K562 (cell line): ENCODE results near the gene PAQR4. TPM values are rescaled to one million over a fixed set of nuclear protein-coding genes. Genes with fewer than 3 reads are reported as not detected.

Experiments
- ASH1L ChIP-seq: fragments of 450-650 bp; IDR thresholded peaks from 2 replicates; pipeline ENCODE4 v1.6.1; 2018; ENCODE audit warnings: borderline replicate concordance, mild to moderate bottlenecking, low read depth; ENCODE audit not compliant: partially characterized antibody
- ATF1 ChIP-seq, 2 experiments: fragments of 450-650 bp in 1 of 2; IDR thresholded peaks; 2 replicates each; pipeline ENCODE4 v1.6.1; 2016; ENCODE audit warnings: missing compliant biosample characterization in 1 of 2, missing genetic modification characterization in 1 of 2
- BACH1 ChIP-seq: fragments of 200-800 bp; sonication (Bioruptor generic); IDR thresholded peaks from 2 replicates; pipeline ENCODE4 v1.6.1; 2016; ENCODE audit warnings: missing genetic modification characterization, missing compliant biosample characterization
- CBX5 ChIP-seq: IDR thresholded peaks from 2 replicates; pipeline ENCODE4 v1.6.1; 2014; ENCODE audit warnings: low read depth, borderline replicate concordance
- CHAMP1 ChIP-seq: fragments of 450-650 bp; IDR thresholded peaks from 2 replicates; pipeline ENCODE4 v1.6.1; 2016; ENCODE audit warnings: mild to moderate bottlenecking
- COPS2 ChIP-seq: fragments of 450-650 bp; conservative IDR thresholded peaks from 2 replicates; pipeline ENCODE4 v1.6.1; 2016; ENCODE audit warnings: mild to moderate bottlenecking, moderate library complexity
- ETV6 ChIP-seq, 3 experiments: fragments of 150-350 bp in 1 of 3; sonication (generic) in 1 of 3; formaldehyde crosslinking in 1 of 3; IDR thresholded peaks; 2 replicates each; pipeline versions ENCODE4 v1.6.1 to v1.8.0; 2014 to 2022; ENCODE audit warnings: borderline replicate concordance in 2 of 3, low read depth in 2 of 3, antibody characterized with exemption in 1 of 3, low read length in 1 of 3, mild to moderate bottlenecking in 1 of 3, missing genetic modification reagents in 1 of 3
- KHSRP ChIP-seq: fragments of 450-650 bp; IDR thresholded peaks from 2 replicates; pipeline ENCODE4 v1.6.1; 2017
- MTA1 ChIP-seq: fragments of 450-650 bp; IDR thresholded peaks from 2 replicates; pipeline ENCODE4 v1.6.1; 2017; ENCODE audit warnings: borderline replicate concordance
- MXI1 ChIP-seq: IDR thresholded peaks from 2 replicates; pipeline ENCODE4 v1.6.1; 2011; ENCODE audit warnings: low read depth, mild to moderate bottlenecking, improper control_type of control experiment, low read length
- NBN ChIP-seq: fragments of 450-650 bp; IDR thresholded peaks from 2 replicates; pipeline ENCODE4 v1.6.1; 2016; ENCODE audit warnings: low read depth, mild to moderate bottlenecking
- PHF20 ChIP-seq: fragments of 450-650 bp; IDR thresholded peaks from 2 replicates; pipeline ENCODE4 v1.6.1; 2018; ENCODE audit not compliant: partially characterized antibody
- POLR2H ChIP-seq: IDR thresholded peaks from 2 replicates; pipeline ENCODE4 v1.6.1; 2016; ENCODE audit warnings: missing genetic modification characterization, low read depth, mild to moderate bottlenecking, control low read depth, missing compliant biosample characterization, moderate library complexity
- TGIF2 ChIP-seq: sonication (generic); formaldehyde crosslinking; IDR thresholded peaks from 2 replicates; pipeline ENCODE4 v1.8.1; 2022; ENCODE audit warnings: mild to moderate bottlenecking, missing genetic modification reagents, moderate library complexity
- ZBTB1 ChIP-seq: sonication (generic); formaldehyde crosslinking; IDR thresholded peaks from 2 replicates; pipeline ENCODE4 v1.8.1; 2023; ENCODE audit warnings: missing genetic modification reagents, low read depth, mild to moderate bottlenecking, borderline replicate concordance
- ZFP91 ChIP-seq: sonication (generic); formaldehyde crosslinking; IDR thresholded peaks from 2 replicates; pipeline ENCODE4 v1.8.0; 2022; ENCODE audit warnings: mild to moderate bottlenecking, missing genetic modification reagents
- ZNF282 ChIP-seq: sonication (generic); formaldehyde crosslinking; IDR thresholded peaks from 2 replicates; pipeline ENCODE4 v1.8.1; 2023; ENCODE audit warnings: missing genetic modification reagents
- ZNF583 ChIP-seq: fragments of 250-450 bp; sonication (Bioruptor Pico); IDR thresholded peaks from 2 replicates; pipeline ENCODE4 v1.4.0; 2020
- ZNF592 ChIP-seq: fragments of 450-650 bp; IDR thresholded peaks from 2 replicates; pipeline ENCODE4 v1.6.1; 2017; ENCODE audit warnings: antibody characterized with exemption, mild to moderate bottlenecking
- ZNF766 ChIP-seq: fragments of 200-800 bp; sonication (Bioruptor generic); conservative IDR thresholded peaks from 2 replicates; pipeline ENCODE4 v1.6.1; 2016; ENCODE audit warnings: missing genetic modification characterization, missing compliant biosample characterization
- ZNF785 ChIP-seq: fragments of 250-450 bp; sonication (Bioruptor Pico); IDR thresholded peaks from 2 replicates; pipeline ENCODE4 v1.4.0; 2020; ENCODE audit warnings: mild to moderate bottlenecking
- ZSCAN29 ChIP-seq: fragments of 450-650 bp; IDR thresholded peaks from 2 replicates; pipeline ENCODE4 v1.6.1; 2017
- polyA plus RNA-seq, 8 experiments: library from polyadenylated mRNA; depleted of rRNA in 4 of 8; stranded (reverse) in 5 of 8; unstranded in 3 of 8; fragments of >200 nt; fragmentation: Nextera tagmentation in 2 of 8; fragmentation: Illumina TruSeq in 1 of 8; extraction: Ambion mirVana in 2 of 8; extraction: Trizol in 1 of 8; gene quantifications; 2 replicates each; pipeline versions ENCODE4 v1.2.1 to v1.2.3, GENCODE V29; 2011 to 2014; ENCODE audit warnings: inconsistent platforms in 1 of 8, missing spikeins in 1 of 8
- total RNA-seq, 7 experiments: library from RNA; depleted of rRNA in 6 of 7; stranded (reverse); fragments of >200 nt in 6 of 7; fragmentation: Illumina TruSeq in 2 of 7; extraction: Trizol in 2 of 7; gene quantifications; 2 replicates each; pipeline versions ENCODE4 v1.2.1 to v1.2.3, GENCODE V29; 2011 to 2021; ENCODE audit warnings: low replicate concordance in 1 of 7

PAQR4 gene
- total and polyA plus RNA-seq, 9 of the 15 experiments (the other 6 are each of a cell fraction or from before 2014, with no cell fraction given) = 0.62 to 40.4 (median 19.5) TPM

- TF ChIP-seq ZNF592 = peak; percentile 62
- TF ChIP-seq POLR2H (tag) = no peak
- no peak for TF ChIP-seq ETV6 (IDR thresholded peaks at IDR 0.05; ENCODE audit: borderline replicate concordance in 1 of 2, low read depth in 2 of 2, low read length in 1 of 2)
- TF ChIP-seq ETV6 (CRISPR knock-in tag; IDR thresholded peaks at IDR 0.05; ENCODE audit: borderline replicate concordance) = no peak
- TF ChIP-seq COPS2 = no peak
- TF ChIP-seq ZNF785 (CRISPR knock-in tag) = no peak
- TF ChIP-seq ZSCAN29 = no peak
- TF ChIP-seq ZFP91 (CRISPR knock-in tag) = no peak
- TF ChIP-seq KHSRP = no peak
- TF ChIP-seq BACH1 (tag) = no peak
- no peak for TF ChIP-seq MTA1
- TF ChIP-seq NBN = 0 out of 2 replicates have a peak, but pooled peaks have one; percentile 13
- TF ChIP-seq PHF20 = no peak
- TF ChIP-seq ZNF282 (CRISPR knock-in tag) = no peak
- TF ChIP-seq ATF1 (CRISPR knock-in tag; IDR thresholded peaks at IDR 0.05) = no peak
- TF ChIP-seq ATF1 (tag; IDR thresholded peaks at IDR 0.05) = 0 out of 2 replicates have a peak, but pooled peaks have one; percentile 10
- TF ChIP-seq ASH1L = no peak
- TF ChIP-seq ZNF766 = no peak
- TF ChIP-seq MXI1 = no peak
- no peak for TF ChIP-seq ZNF583 (CRISPR knock-in tag)
- no peak for TF ChIP-seq TGIF2
- no peak for TF ChIP-seq CHAMP1
- TF ChIP-seq CBX5 = no peak
- no peak for TF ChIP-seq ZBTB1
Observed at GRCh38 chr16:3015865-3016521, 46.8 kb downstream of the PAQR4 start (continued).
